Ureter (tissue), 1 donor: ENCODE results near the gene HSPA12B. TPM values are rescaled to one million over a fixed set of nuclear protein-coding genes. Genes with fewer than 3 reads are reported as not detected.

Experiments used
- DNase-seq: peaks from one replicate; pipeline ENCODE4 v3.0.0-alpha.2; 2020; ENCODE audit warnings: low spot score
- total RNA-seq: library from RNA; stranded (reverse); gene quantifications from one replicate; pipeline ENCODE4 v1.2.4, GENCODE V29; 2023
- donor health status: DM: yes; HTN: yes; CAD: no.

Gene HSPA12B
- total RNA-seq, 1 donor from 2014 or later, result 9.7 TPM

GRCh38 chr20:3728876-3729275 is 3.6 kb upstream of the HSPA12B start:
- no peak for DNase-seq

- no peak for DNase-seq
These were observed 3.1 kb upstream of the HSPA12B start for GRCh38 chr20:3729378-3729777.

- DNase-seq, result no peak
These were observed 2.5 kb upstream of the HSPA12B start for GRCh38 chr20:3729811-3730540.

GRCh38 chr20:3730803-3731672 is 1.4 kb upstream of the HSPA12B start:
- no peak for DNase-seq

- no peak for DNase-seq
These were observed 550 bp upstream of the HSPA12B start for GRCh38 chr20:3731944-3732326.

GRCh38 chr20:3733119-3733995 is 872 bp downstream of the HSPA12B start:
- no peak for DNase-seq

- DNase-seq, result no peak
These were observed 1.8 kb downstream of the HSPA12B start for GRCh38 chr20:3734111-3734843.

GRCh38 chr20:3735768-3736167 is 3.3 kb downstream of the HSPA12B start:
- DNase-seq, result no peak

GRCh38 chr20:3738111-3739053 is 5.9 kb downstream of the HSPA12B start:
- no peak for DNase-seq

GRCh38 chr20:3739054-3739925 is 6.8 kb downstream of the HSPA12B start:
- DNase-seq, result no peak

- DNase-seq, result no peak
These were observed 7.5 kb downstream of the HSPA12B start for GRCh38 chr20:3739926-3740451.

GRCh38 chr20:3740615-3741301 is 8.3 kb downstream of the HSPA12B start:
- DNase-seq, result no peak

GRCh38 chr20:3741836-3742458 is 9.5 kb downstream of the HSPA12B start:
- no peak for DNase-seq

- no peak for DNase-seq
These were observed 10.8 kb downstream of the HSPA12B start for GRCh38 chr20:3743251-3743650.

- no peak for DNase-seq
These were observed 11.6 kb downstream of the HSPA12B start for GRCh38 chr20:3744037-3744436.

- peak; percentile 77 for DNase-seq
These were observed 12.6 kb downstream of the HSPA12B start for GRCh38 chr20:3744806-3745685.

- DNase-seq, result no peak
These were observed 13.2 kb downstream of the HSPA12B start for GRCh38 chr20:3745686-3746173.
